GM12892 (cell line): ENCODE results near the gene MTUS2.
"Not testable (repeated sequence)": the region's sequence is repeated elsewhere in the genome, so short reads cannot be mapped to it uniquely, and the experiment has no call there.

ENCODE experiments used
- DNase-seq: peaks from one replicate; pipeline ENCODE4 v3.0.0; 2011; ENCODE audit not compliant: insufficient read length
- FAIRE-seq: peaks from 2 replicates; lab custom pipeline; 2011; peaks lifted over from hg19 to GRCh38; lab: Jason Lieb, UNC
- POLR2A ChIP-seq: IDR thresholded peaks from 2 replicates; pipeline ENCODE4 v1.6.1; 2011; ENCODE audit warnings: low read depth, low read length, control low read depth
- POLR2AphosphoS5 ChIP-seq: IDR thresholded peaks from 2 replicates; pipeline ENCODE4 v1.6.1; 2011; ENCODE audit warnings: low read depth, low read length, control low read depth
- TAF1 ChIP-seq: IDR thresholded peaks from 2 replicates; pipeline ENCODE4 v1.6.1; 2011; ENCODE audit warnings: low read depth, mild to moderate bottlenecking, control low read depth, low read length, borderline replicate concordance

Gene MTUS2

DNA sequence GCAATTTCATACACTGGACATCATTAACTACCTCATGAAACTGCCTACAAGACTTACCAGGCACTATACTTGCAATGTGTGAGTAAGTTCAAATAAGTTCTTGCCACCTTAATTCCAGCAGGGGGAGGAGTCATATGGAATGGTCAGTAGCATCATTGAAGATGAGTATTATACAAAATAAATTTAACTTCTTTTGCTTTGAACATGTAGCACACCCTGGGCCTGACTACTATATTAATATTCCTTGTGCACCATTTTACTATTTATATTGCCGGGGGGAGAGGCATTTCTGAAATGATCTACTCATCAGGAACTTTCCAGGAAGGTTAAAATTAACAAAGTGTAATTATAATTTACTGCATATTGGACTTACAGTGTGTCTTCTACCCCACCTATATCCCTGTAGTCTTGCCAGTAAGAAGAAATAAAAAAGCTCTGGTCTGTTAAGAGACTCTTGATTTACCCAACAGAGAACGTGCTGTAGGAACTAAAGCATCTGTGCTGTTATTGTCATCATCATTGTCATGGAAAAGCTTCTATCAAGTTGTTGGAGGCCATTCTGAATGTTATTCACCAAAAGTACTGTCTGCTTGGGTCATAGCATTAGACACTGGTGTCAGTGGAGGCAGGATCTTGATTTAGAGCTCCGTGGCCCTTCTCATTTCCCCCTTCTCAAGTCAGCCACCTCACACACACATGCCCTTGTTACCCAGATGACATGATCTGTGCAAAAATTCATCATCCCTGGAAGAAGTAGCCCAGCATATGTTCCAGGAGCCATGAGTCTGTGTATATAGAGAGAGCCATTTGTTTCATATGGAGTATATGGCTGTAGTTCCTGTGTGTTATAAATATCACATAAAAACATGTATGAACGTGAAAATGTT lies 147.1 kb downstream of the MTUS2 start:
- FAIRE-seq (no peak), DNase-seq (no peak)
- TF ChIP-seq POLR2AphosphoS5 (no peak), POLR2A (no peak), TAF1 (no peak)

DNA sequence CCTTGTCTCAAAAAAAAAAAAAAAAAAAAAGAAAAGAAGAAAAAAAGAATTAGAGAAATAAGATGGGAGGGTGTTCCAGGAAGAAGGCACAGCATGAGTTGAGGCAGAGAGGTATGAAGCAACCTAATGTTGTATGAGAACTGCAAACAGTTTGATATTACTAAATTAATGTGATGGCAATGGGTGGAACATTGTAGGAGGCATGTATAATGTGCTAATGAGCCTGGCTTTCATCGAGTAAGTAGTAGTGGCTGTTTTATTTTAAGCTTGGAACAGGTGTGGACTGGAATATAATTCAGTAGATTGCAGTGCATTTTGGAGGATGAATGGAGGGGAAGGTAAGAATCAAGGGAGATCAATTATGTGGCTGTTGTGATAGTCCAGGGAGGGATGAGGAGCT lies 156.1 kb downstream of the MTUS2 start:
- FAIRE-seq: no peak
- DNase-seq: no peak
- no peak for TF ChIP-seq POLR2A
- TF ChIP-seq POLR2AphosphoS5: no peak
- no peak for TF ChIP-seq TAF1

DNA sequence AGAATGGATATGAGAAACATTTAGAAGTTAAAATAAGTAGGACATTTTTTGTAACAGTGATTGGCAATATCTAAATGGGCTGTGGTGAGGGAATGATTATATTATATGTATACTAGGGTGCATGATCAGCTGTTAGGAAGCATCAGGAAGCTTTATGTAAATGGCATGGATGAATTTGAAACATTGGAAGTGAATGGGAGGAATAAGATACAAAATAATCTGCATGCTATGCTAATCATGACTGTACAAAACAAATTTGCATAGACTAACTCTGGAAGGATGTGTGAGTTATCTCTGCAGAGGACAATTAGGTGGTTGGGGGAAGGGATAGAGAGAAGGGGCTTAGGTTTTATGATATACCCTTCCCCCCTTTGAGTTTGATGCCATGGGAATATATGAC lies 156.5 kb downstream of the MTUS2 start:
- TF ChIP-seq TAF1: no peak
- no peak for TF ChIP-seq POLR2A
- TF ChIP-seq POLR2AphosphoS5: no peak
- FAIRE-seq: no peak
- DNase-seq: no peak

DNA sequence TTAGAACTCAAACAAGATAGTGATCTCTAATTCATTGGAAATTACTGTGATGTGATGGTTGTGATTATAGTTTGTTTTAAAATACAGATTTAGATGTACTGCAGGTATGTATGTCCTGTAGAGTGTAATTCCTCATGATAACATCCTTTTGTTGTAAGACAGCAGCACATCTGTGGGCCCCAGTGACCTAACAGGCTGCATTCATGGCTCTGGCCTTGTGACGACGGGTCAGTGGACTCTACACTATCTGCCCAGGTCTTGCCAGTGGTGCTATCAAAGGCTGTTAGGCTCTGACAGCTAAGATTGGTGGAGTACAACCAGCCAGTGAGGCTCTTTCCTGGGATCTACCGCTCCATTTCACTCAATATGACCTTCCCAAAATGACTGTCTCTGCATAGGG lies 158.4 kb downstream of the MTUS2 start:
- TF ChIP-seq TAF1 (no peak), POLR2A (no peak), POLR2AphosphoS5 (no peak)
- DNase-seq (no peak), FAIRE-seq (no peak)

DNA sequence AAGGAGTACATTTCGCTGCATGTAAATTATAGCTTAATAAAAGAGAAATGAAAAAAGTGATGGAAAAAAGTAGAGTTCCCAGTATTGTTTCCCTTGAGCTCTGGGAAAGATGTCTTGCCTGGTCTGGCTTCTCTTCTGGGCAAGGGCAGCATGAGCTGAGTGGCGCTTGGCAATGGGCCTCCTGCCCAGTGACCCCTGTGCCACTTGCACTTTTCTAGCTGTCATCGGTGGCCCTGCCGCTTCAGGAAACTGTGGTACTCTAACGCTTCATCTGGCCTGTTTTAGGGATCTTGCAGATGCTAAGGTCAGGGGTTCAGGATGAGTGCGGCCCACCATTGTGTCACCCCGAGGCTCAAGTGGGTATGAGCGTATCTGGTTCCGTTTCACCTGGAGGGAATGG lies 161.4 kb downstream of the MTUS2 start:
- no peak for TF ChIP-seq POLR2AphosphoS5
- no peak for TF ChIP-seq POLR2A
- no peak for TF ChIP-seq TAF1
- FAIRE-seq (no peak), DNase-seq (no peak)

DNA sequence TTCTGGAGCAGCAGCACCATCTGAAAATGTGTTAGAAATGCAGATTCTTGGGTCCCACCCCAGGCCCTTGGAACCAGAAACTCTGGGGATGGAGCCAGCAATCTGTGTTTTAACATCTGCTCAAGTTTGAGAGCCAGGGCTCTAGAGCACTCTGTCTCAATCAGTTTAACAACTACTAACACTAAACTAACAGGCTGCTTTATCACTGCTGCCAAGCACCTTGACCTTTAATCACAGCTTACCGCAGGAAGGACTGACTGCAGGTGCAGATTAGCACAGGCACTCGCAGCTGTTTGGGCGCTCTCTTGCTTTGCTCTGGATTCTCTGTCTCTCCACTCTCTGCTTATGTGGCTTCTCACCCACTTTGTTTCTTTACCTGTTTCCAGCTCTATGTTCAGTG lies 163.5 kb downstream of the MTUS2 start:
- no peak for DNase-seq
- no peak for TF ChIP-seq POLR2A
- TF ChIP-seq TAF1: no peak
- no peak for TF ChIP-seq POLR2AphosphoS5
- FAIRE-seq: no peak

DNA sequence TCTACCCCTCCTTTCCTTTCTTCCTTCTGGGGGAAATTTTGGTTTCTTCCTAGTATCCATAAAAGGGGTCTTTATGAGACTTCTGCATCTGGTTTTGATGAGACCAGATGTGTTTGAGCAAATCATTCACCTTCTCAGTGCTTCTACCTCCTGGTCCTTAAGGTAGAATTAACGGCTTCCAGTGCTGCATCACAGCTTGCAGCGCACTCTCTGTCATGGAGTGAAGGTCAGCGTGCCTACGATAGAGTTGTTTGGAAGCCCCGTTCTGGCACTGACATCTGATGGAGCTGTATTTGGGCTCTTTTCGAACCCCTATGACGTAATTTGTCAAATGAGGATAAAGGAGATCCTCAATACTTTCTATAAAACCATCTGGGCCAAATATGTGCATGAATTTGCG lies 164.2 kb downstream of the MTUS2 start:
- TF ChIP-seq POLR2AphosphoS5 (no peak), TAF1 (no peak), POLR2A (no peak)
- DNase-seq: no peak
- no peak for FAIRE-seq

DNA sequence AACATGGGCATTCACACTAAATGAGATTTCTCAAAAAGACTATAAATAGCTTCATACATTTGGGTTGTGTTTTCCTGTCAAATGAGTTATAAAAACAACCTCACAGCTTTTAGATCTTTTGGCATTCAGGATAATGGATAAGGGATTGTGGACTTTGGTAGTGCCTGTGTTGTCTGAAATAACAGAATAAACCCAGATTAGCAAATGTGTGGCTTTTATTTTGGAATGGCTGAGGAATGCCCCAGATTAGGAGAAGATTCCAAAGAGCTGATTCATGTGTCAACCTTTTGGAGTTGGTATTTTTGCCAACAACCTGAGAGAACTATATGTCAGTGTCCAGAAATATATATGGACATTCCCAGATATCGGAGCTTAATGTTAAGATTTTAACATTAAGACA lies 164.7 kb downstream of the MTUS2 start:
- TF ChIP-seq POLR2A (no peak), POLR2AphosphoS5 (no peak), TAF1 (no peak)

DNA sequence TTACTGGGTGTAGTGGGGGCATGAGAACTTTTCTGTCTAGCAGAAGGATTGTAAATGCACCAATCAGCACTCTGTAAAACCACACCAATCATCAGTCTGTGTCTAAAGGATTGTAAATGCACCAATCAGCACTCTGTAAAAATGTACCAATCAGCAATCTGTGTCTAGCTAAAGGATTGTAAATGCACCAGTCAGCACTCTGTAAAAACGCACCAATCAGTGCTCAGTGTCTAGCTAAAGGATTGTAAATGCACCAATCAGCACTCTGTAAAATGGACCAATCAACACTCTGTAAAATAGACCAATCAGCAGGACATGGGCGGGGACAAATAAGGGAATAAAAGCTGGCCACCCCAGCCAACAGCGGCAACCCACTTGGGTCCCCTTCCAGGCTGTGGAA lies 170.2 kb downstream of the MTUS2 start:
- not testable (repeated sequence) for FAIRE-seq, DNase-seq

More for the DNA sequence above, 164.7 kb downstream of the MTUS2 start:
- FAIRE-seq: no peak
- no peak for DNase-seq

DNA sequence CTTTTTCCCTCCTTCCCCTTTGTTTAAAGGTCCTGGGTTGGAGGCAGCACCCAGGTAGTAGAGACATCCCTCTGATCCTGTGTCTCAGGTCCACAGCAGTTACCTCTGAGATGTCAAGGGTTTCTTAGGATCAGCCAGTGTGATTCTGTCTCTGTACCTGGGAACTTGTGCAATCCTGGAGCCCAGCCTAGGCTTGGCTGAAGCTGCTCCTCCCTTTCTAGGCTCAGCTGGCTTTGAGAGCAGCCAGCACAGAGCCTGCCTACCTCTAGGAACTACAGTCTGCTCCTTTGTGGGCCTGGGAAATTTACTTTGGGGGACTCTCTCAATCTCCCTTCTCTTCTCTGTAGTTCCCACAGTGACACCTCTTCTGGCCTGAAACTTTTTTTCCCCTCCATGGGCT lies 171.6 kb downstream of the MTUS2 start:
- TF ChIP-seq TAF1: no peak
- no peak for TF ChIP-seq POLR2AphosphoS5
- TF ChIP-seq POLR2A: no peak
- FAIRE-seq: no peak
- no peak for DNase-seq

DNA sequence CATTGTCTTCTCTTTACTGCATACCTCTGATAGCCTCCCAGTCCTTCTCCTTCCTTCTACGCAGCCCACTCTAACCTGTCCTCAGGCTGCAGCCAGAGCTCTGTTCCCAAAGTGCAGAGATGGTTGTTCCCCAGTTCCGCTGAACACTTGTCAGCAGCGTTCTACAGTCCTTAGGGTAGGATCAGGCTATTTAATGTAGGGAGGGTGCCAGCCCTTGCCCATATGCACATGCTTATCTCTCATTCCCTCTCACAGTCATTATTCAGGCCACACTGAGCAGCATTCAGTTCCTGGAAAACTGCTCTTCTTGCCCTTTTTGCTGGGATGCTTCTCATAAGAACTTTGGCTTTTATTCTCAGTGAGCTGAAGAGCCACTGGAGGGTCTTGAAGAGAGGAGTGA lies 180.7 kb downstream of the MTUS2 start:
- TF ChIP-seq POLR2A (no peak), TAF1 (no peak), POLR2AphosphoS5 (no peak)
- FAIRE-seq: no peak

DNA sequence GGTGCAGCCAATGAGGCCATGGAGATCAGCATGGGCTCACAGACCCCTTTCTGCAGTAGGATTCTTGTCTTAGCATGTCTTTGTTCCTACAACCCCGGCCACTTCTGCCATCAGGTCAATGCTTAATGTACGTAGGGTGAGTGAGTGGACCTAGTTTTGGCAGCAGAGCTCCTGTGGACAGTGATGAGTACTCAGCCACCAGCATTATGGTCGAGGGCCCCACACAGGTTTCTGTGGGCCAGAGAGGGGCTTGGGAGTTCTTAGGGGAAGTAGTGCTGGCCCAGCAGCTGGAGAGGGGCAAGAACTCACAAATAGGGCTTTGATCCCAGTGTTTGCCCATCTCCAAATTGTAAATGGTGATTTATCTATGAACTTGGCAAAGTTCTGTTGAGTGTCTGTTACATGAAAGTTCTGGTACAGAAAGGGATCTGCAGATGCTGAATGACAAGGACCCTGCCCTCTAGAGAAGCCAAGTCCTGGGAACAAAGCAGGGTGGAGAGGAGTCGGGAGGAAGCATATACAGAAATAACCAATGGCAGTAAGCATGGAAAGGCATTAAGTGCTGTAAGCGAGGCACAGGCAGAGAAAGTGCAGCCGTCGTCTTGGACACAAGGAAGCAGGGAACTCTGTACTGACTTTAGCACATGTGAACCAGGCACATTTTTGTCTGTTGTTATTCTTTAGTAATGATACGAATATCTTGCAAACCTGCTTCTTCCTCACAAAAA lies 185.1 kb downstream of the MTUS2 start:
- TF ChIP-seq POLR2AphosphoS5 (no peak), POLR2A (no peak), TAF1 (no peak)
- no peak for DNase-seq
- FAIRE-seq: no peak

More for the DNA sequence above, 180.7 kb downstream of the MTUS2 start:
- no peak for DNase-seq
